Measurements from ENCODE around the gene NPR2. TPM values are rescaled to one million over a fixed set of nuclear protein-coding genes. Genes with fewer than 3 reads are reported as not detected.

NPR2 gene
- total RNA-seq, 4 donors from 2014 or later: 0.08 to 12.2 (median 1.8) TPM

GRCh38 chr9:35790385-35791296 is 750 bp upstream of the NPR2 start:
- intact Hi-C loops (cut with DNase I): loop anchor here (5.0 kb wide), 1 partner anchor 92 kb away; no protein-coding TSS in a partner anchor

GRCh38 chr9:35792024-35792813 is 828 bp downstream of the NPR2 start:
- Histone ChIP-seq H3K36me3 (no peaks in the 10 kb centered on the region), H3K27me3 (peaks cover 0 to 27% (median 0%) of the 10 kb centered on the region in 4 donors), H3K9me3 (no peaks in the 10 kb centered on the region), H3K4me3 (peak overlapping the region; percentile 22 to 74 (median 50)), H3K27ac (peak overlapping the region; percentile 67 to 89 (median 74)), H3K4me1 (peaks cover 5 to 43% (median 18%) of the 10 kb centered on the region in 3 donors)
- TF ChIP-seq CTCF (IDR thresholded peaks at IDR 0.05): no peak
- no peak for TF ChIP-seq POLR2A (IDR thresholded peaks at IDR 0.05)
- 79 to 89% methylated on average over 11 to 12 of the region's 34 CpGs for WGBS, 2 donors
- intact Hi-C loops (cut with DNase I): loop anchor here (5.0 kb wide), 1 partner anchor 90 kb away; no protein-coding TSS in a partner anchor
- DNase-seq: no peak

More at GRCh38 chr9:35790385-35791296, 750 bp upstream of the NPR2 start:
- 32 to 46% methylated on average over 21 to 22 of the region's 37 CpGs for WGBS, 2 donors
- DNase-seq: no peak
- TF ChIP-seq CTCF (IDR thresholded peaks at IDR 0.05): peak; percentile 67 to 89 (median 85)
- TF ChIP-seq POLR2A (IDR thresholded peaks at IDR 0.05): no peak
- peaks cover 0 to 29% (median 0%) of the 10 kb centered on the region in 4 donors for H3K27me3 ChIP-seq
- no peaks in the 10 kb centered on the region for H3K36me3 ChIP-seq
- H3K4me1 ChIP-seq: peaks cover 5 to 43% (median 18%) of the 10 kb centered on the region in 3 donors
- H3K27ac ChIP-seq: peak overlapping the region; percentile 67 to 89 (median 76)
- no peaks in the 10 kb centered on the region for H3K9me3 ChIP-seq
- H3K4me3 ChIP-seq: peak overlapping the region; percentile 22 to 74 (median 50)

GRCh38 chr9:35792826-35793225 is 1.4 kb downstream of the NPR2 start:
- no peaks in the 10 kb centered on the region for H3K9me3 ChIP-seq
- H3K36me3 ChIP-seq: no peaks in the 10 kb centered on the region
- TF ChIP-seq CTCF (IDR thresholded peaks at IDR 0.05) (no peak), POLR2A (IDR thresholded peaks at IDR 0.05) (no peak)
- H3K27me3 ChIP-seq: peaks cover 0 to 27% (median 0%) of the 10 kb centered on the region in 4 donors
- H3K4me3 ChIP-seq: peak overlapping the region in 1 of 4 donors; percentile 32
- DNase-seq: no peak
- no peak overlapping the region for H3K27ac ChIP-seq
- 74 to 81% methylated on average over 2 to 6 of the region's 14 CpGs for WGBS, 2 donors
- intact Hi-C loops (cut with DNase I): loop anchor here (5.0 kb wide), 1 partner anchor 89 kb away; no protein-coding TSS in a partner anchor
- H3K4me1 ChIP-seq: peaks cover 5 to 43% (median 18%) of the 10 kb centered on the region in 3 donors

GRCh38 chr9:35793461-35793860 is 2.1 kb downstream of the NPR2 start:
- 78 to 84% methylated on average over 2 of the region's 2 CpGs for WGBS, 2 donors
- no peaks in the 10 kb centered on the region for H3K36me3 ChIP-seq
- peak overlapping the region in 1 of 4 donors; percentile 32 for H3K4me3 ChIP-seq
- peaks cover 5 to 43% (median 18%) of the 10 kb centered on the region in 3 donors for H3K4me1 ChIP-seq
- H3K9me3 ChIP-seq: no peaks in the 10 kb centered on the region
- DNase-seq: no peak
- peaks cover 0 to 27% (median 0%) of the 10 kb centered on the region in 4 donors for H3K27me3 ChIP-seq
- intact Hi-C loops (cut with DNase I): loop anchor here (5.0 kb wide), 1 partner anchor 89 kb away; no protein-coding TSS in a partner anchor
- TF ChIP-seq CTCF (IDR thresholded peaks at IDR 0.05): no peak
- H3K27ac ChIP-seq: peak overlapping the region in 1 of 4 donors; percentile 5

All from esophagus squamous epithelium (tissue), 5 donors.